Activated CD8-positive, alpha-beta memory T cell treated with anti-CD3 and anti-CD28 coated beads for 36 hours (primary cell): ENCODE results near the gene CSNK1D. TPM values are rescaled to one million over a fixed set of nuclear protein-coding genes. Genes with fewer than 3 reads are reported as not detected.
"Not testable (repeated sequence)": the region's sequence is repeated elsewhere in the genome, so short reads cannot be mapped to it uniquely, and the experiment has no call there.

Experiments used
- CTCF ChIA-PET: fragments of 350-600 bp; sonication (Branson Sonifier 250); formaldehyde crosslinking; loops from one replicate; lab custom pipeline; 2021; ENCODE audit warnings: antibody characterized with exemption; lab: Charles Lee
- POLR2A ChIA-PET: fragments of 350-600 bp; sonication (Branson Sonifier 250); formaldehyde crosslinking; loops from one replicate; lab custom pipeline; 2021; ENCODE audit warnings: antibody characterized with exemption; lab: Charles Lee
- total RNA-seq, 2 experiments: library from RNA; stranded (reverse); gene quantifications; one replicate each; pipeline ENCODE4 v1.2.3, GENCODE V29; 2021

The CSNK1D gene
- total RNA-seq, 2 experiments from 2014 or later, result 128 to 129 TPM

GRCh38 chr17:82270651-82271050, 2.8 kb downstream of the CSNK1D start:
- ChIA-PET CTCF (no interaction called here), POLR2A (no interaction called here)

- CTCF ChIA-PET, result interaction anchor here (2.0 kb wide), 1 partner anchor 34 kb away, joined by 4 read pairs; no protein-coding TSS in a partner anchor
- POLR2A ChIA-PET, result no interaction called here
Measured at GRCh38 chr17:82269882-82270500, 3.5 kb downstream of the CSNK1D start.

GRCh38 chr17:82269138-82269881, 4.2 kb downstream of the CSNK1D start:
- ChIA-PET CTCF (interaction anchor here (0.7 to 2.0 kb wide), 2 partner anchors 28 to 33 kb away, joined by 4 read pairs; no protein-coding TSS in a partner anchor), POLR2A (interaction anchor here (1.2 kb wide), 1 partner anchor 48 kb away, joined by 4 read pairs; no protein-coding TSS in a partner anchor)

GRCh38 chr17:82267575-82268379, 5.7 kb downstream of the CSNK1D start:
- ChIA-PET POLR2A (interaction anchor here (1.1 to 1.2 kb wide), 2 partner anchors 49 to 50 kb away, joined by 3 to 4 read pairs; no protein-coding TSS in a partner anchor), CTCF (interaction anchor here (0.9 to 2.0 kb wide), 4 partner anchors 31 to 67 kb away, joined by 3 to 4 read pairs (median 4); no protein-coding TSS in a partner anchor)

GRCh38 chr17:82266142-82266541, 7.4 kb downstream of the CSNK1D start:
- ChIA-PET CTCF (interaction anchor here (1.1 kb wide), 1 partner anchor 65 kb away, joined by 4 read pairs; no protein-coding TSS in a partner anchor), POLR2A (no interaction called here)

- CTCF ChIA-PET, result no interaction called here
- POLR2A ChIA-PET, result no interaction called here
Measured at GRCh38 chr17:82263641-82264040, 9.9 kb downstream of the CSNK1D start.

GRCh38 chr17:82262344-82262743, 11.2 kb downstream of the CSNK1D start:
- ChIA-PET CTCF (interaction anchor here (0.6 to 0.7 kb wide), 2 partner anchors 12 to 72 kb away, joined by 3 read pairs; no protein-coding TSS in a partner anchor), POLR2A (no interaction called here)

- POLR2A ChIA-PET, CTCF ChIA-PET: not testable (repeated sequence)
Measured at GRCh38 chr17:82259972-82260961, 13.2 kb downstream of the CSNK1D start.

GRCh38 chr17:82258555-82258954, 14.9 kb downstream of the CSNK1D start:
- POLR2A ChIA-PET, result no interaction called here

GRCh38 chr17:82257473-82257872, 16.0 kb downstream of the CSNK1D start:
- POLR2A ChIA-PET, result interaction anchor here (0.5 kb wide), 1 partner anchor 559 kb away, joined by 5 read pairs; no protein-coding TSS in a partner anchor
- CTCF ChIA-PET, result interaction anchor here (0.8 to 1.6 kb wide), 4 partner anchors 19 to 77 kb away, joined by 3 to 4 read pairs (median 3); no protein-coding TSS in a partner anchor

More at GRCh38 chr17:82258555-82258954, 14.9 kb downstream of the CSNK1D start:
- CTCF ChIA-PET, result no interaction called here

- POLR2A ChIA-PET, result interaction anchor here (0.6 to 0.7 kb wide), 2 partner anchors 9 to 18 kb away, joined by 7 to 8 read pairs; no protein-coding TSS in a partner anchor
Measured at GRCh38 chr17:82256242-82256885, 17.1 kb downstream of the CSNK1D start.

GRCh38 chr17:82255402-82255972, 18.0 kb downstream of the CSNK1D start:
- ChIA-PET CTCF (interaction anchor here (0.7 to 1.0 kb wide), 2 partner anchors 9 to 41 kb away, joined by 3 read pairs; no protein-coding TSS in a partner anchor), POLR2A (interaction anchor here (0.7 kb wide), 1 partner anchor 17 kb away, joined by 7 read pairs; no protein-coding TSS in a partner anchor)

More at GRCh38 chr17:82256242-82256885, 17.1 kb downstream of the CSNK1D start:
- CTCF ChIA-PET, result interaction anchor here (0.7 to 1.6 kb wide), 3 partner anchors 8 to 20 kb away, joined by 3 to 4 read pairs (median 3); no protein-coding TSS in a partner anchor

- POLR2A ChIA-PET, result not testable (repeated sequence)
- CTCF ChIA-PET, result interaction anchor here (1.0 to 1.4 kb wide), 2 partner anchors 42 to 66 kb away, joined by 3 to 4 read pairs; no protein-coding TSS in a partner anchor
Measured at GRCh38 chr17:82254746-82255145, 18.8 kb downstream of the CSNK1D start.

- CTCF ChIA-PET, result interaction anchor here (1.4 kb wide), 1 partner anchor 67 kb away, joined by 4 read pairs; no protein-coding TSS in a partner anchor
- POLR2A ChIA-PET, result not testable (repeated sequence)
Measured at GRCh38 chr17:82254096-82254495, 19.4 kb downstream of the CSNK1D start.

GRCh38 chr17:82253179-82253544, 20.3 kb downstream of the CSNK1D start:
- CTCF ChIA-PET, result interaction anchor here (1.6 kb wide), 1 partner anchor 11 kb away, joined by 4 read pairs; no protein-coding TSS in a partner anchor
- POLR2A ChIA-PET, result no interaction called here

- CTCF ChIA-PET, result interaction anchor here (1.6 kb wide), 1 partner anchor 10 kb away, joined by 4 read pairs; no protein-coding TSS in a partner anchor
Measured at GRCh38 chr17:82252511-82253178, 20.9 kb downstream of the CSNK1D start.

More at GRCh38 chr17:82252511-82253178, 20.9 kb downstream of the CSNK1D start:
- POLR2A ChIA-PET, result no interaction called here
